ENCODE data around the gene LAMA2.

Gene LAMA2

DNA sequence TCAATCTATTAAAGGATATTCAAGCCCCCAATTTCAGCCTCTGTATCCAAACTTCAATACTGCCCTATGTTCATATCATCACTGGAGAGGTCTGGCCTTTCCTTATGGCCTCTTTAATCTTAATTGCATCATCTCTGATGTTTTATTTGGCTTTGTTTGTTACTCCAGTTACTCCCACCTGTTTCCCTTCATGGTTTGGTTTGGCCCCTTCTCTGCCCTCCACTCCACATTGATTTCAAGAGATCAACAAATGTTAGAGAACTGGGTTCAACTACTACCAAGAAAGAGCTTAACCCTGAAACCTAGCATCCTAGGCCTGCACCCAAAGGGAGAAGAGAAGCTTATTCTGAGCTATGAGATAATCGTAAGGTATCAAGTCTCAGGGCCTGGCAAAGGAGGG, 221.6 kb downstream of the LAMA2 start:
- WGBS, 2 experiments (ENCODE audit: insufficient coverage in 2 of 2): 73 to 100% methylated on average over 1 of the region's 1 CpG
- Histone ChIP-seq H3K36me3 (ENCODE audit: control insufficient read depth, insufficient read depth, low read length) (no peaks in the 10 kb centered on the region), H3K9me3 (ENCODE audit: control insufficient read depth, low read length) (no peaks in the 10 kb centered on the region), H3K27ac (ENCODE audit: low read depth, low read length, severe bottlenecking) (no peak overlapping the region), H3K4me1 (ENCODE audit: control insufficient read depth, insufficient read depth, low read length, poor library complexity, severe bottlenecking) (no peaks in the 10 kb centered on the region), H3K4me3 (ENCODE audit: extremely low read depth, insufficient read depth, low read length, poor library complexity, severe bottlenecking) (no peak overlapping the region)

DNA sequence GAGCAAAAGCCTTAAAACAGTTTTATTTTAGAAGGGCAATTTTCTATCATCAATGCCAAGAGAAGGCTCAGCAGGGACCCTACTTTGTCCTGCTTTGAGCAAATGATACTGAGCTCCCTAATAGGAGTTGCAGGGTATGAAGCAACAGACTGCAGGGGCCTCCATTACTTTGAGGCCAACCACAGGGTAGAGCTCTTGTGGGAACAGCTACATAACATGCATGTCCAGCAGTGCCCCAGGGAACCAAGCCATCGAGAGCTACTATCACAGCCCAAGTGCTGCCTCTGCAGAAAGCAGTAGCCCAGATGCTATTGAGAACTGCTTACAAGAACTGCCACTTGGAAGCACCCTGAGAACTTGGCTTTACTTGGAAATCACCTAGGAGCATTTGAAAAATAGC, 222.1 kb downstream of the LAMA2 start:
- Histone ChIP-seq H3K4me1 (ENCODE audit: control insufficient read depth, insufficient read depth, low read length, poor library complexity, severe bottlenecking) (no peaks in the 10 kb centered on the region), H3K9me3 (ENCODE audit: control insufficient read depth, low read length) (no peaks in the 10 kb centered on the region), H3K4me3 (ENCODE audit: extremely low read depth, insufficient read depth, low read length, poor library complexity, severe bottlenecking) (no peak overlapping the region), H3K27ac (ENCODE audit: low read depth, low read length, severe bottlenecking) (no peak overlapping the region), H3K36me3 (ENCODE audit: control insufficient read depth, insufficient read depth, low read length) (no peaks in the 10 kb centered on the region)
- WGBS, 2 experiments (ENCODE audit: insufficient coverage in 2 of 2): 69 to 73% methylated on average over 1 of the region's 1 CpG

DNA sequence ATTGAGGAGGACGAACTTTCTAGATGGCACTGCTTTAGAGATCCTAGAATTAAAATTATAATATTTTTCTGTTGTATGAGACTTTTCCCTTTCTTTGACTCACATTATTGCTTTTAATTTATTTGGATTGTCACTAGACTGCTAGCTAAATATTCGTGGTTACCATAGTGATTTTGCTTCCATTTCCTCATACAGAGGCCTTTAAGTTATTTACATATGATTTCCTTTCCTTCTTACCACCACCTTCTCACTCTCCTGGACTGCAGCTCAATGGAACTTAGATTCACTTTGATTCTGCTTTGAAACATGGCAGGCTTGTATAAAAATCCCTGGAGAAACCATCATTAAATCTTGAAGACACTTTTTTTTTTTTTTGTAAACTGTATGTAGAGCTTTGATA, 222.9 kb downstream of the LAMA2 start:
- WGBS, 2 experiments (ENCODE audit: insufficient coverage in 2 of 2): 60% methylated on average over 1 of the region's 2 CpGs; no CpG with 5 or more reads in 1 of the 2 experiments
- no peaks in the 10 kb centered on the region for H3K4me1 ChIP-seq (ENCODE audit: control insufficient read depth, insufficient read depth, low read length, poor library complexity, severe bottlenecking)

GRCh38 chr6:129108337-129108736, 225.4 kb downstream of the LAMA2 start:
- Histone ChIP-seq H3K36me3 (ENCODE audit: control insufficient read depth, insufficient read depth, low read length) (no peaks in the 10 kb centered on the region), H3K4me3 (ENCODE audit: extremely low read depth, insufficient read depth, low read length, poor library complexity, severe bottlenecking) (no peak overlapping the region), H3K9me3 (ENCODE audit: control insufficient read depth, low read length) (no peaks in the 10 kb centered on the region), H3K27ac (ENCODE audit: low read depth, low read length, severe bottlenecking) (no peak overlapping the region), H3K4me1 (ENCODE audit: control insufficient read depth, insufficient read depth, low read length, poor library complexity, severe bottlenecking) (no peaks in the 10 kb centered on the region)
- WGBS, 2 experiments (ENCODE audit: insufficient coverage in 2 of 2): 0% methylated on average over 1 of the region's 1 CpG; no CpG with 5 or more reads in 1 of the 2 experiments

More for the DNA sequence above, 222.9 kb downstream of the LAMA2 start:
- Histone ChIP-seq H3K36me3 (ENCODE audit: control insufficient read depth, insufficient read depth, low read length) (no peaks in the 10 kb centered on the region), H3K9me3 (ENCODE audit: control insufficient read depth, low read length) (no peaks in the 10 kb centered on the region), H3K4me3 (ENCODE audit: extremely low read depth, insufficient read depth, low read length, poor library complexity, severe bottlenecking) (no peak overlapping the region), H3K27ac (ENCODE audit: low read depth, low read length, severe bottlenecking) (no peak overlapping the region)

DNA sequence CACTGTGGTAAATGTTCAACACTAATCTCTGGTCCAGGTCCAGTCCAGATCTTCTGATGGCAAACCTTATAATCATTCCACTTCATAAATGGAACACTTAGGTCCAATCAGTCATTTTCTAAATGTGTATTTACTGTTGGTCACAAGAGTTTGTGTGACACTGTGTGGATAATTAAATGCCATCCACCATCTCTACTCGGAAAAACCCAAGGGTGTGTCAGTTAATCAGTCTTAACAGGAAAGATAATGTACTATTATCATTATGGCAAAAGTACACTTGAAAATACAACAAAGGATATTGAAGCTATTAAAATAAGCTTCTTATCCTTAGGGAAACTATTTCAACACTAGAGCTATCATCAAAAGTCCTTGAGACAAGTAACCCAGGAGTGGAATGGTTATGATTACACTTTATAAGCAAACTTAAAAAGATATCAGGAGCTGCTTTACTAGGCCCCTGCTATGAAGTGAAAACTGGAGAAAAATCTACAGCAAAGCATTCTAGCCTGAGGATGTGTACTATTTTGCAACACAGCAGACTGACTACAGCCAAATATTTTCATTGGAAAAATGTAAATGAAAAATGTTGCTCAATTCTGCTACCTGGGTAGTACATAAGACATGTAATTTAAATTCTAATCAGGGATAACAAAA, 227.9 kb downstream of the LAMA2 start:
- no peaks in the 10 kb centered on the region for H3K36me3 ChIP-seq (ENCODE audit: control insufficient read depth, insufficient read depth, low read length)
- H3K27ac ChIP-seq (ENCODE audit: low read depth, low read length, severe bottlenecking): no peak overlapping the region
- no peak overlapping the region for H3K4me3 ChIP-seq (ENCODE audit: extremely low read depth, insufficient read depth, low read length, poor library complexity, severe bottlenecking)
- no peaks in the 10 kb centered on the region for H3K9me3 ChIP-seq (ENCODE audit: control insufficient read depth, low read length)
- WGBS, 2 experiments (ENCODE audit: insufficient coverage in 2 of 2): no CpG with 5 or more reads among the region's 1 CpG
- H3K4me1 ChIP-seq (ENCODE audit: control insufficient read depth, insufficient read depth, low read length, poor library complexity, severe bottlenecking): no peaks in the 10 kb centered on the region

GRCh38 chr6:129111346-129111745, 228.4 kb downstream of the LAMA2 start:
- Histone ChIP-seq H3K9me3 (ENCODE audit: control insufficient read depth, low read length) (no peaks in the 10 kb centered on the region), H3K4me3 (ENCODE audit: extremely low read depth, insufficient read depth, low read length, poor library complexity, severe bottlenecking) (no peak overlapping the region), H3K4me1 (ENCODE audit: control insufficient read depth, insufficient read depth, low read length, poor library complexity, severe bottlenecking) (no peaks in the 10 kb centered on the region), H3K27ac (ENCODE audit: low read depth, low read length, severe bottlenecking) (no peak overlapping the region), H3K36me3 (ENCODE audit: control insufficient read depth, insufficient read depth, low read length) (no peaks in the 10 kb centered on the region)
- no CpG with 5 or more reads among the region's 1 CpG for WGBS, 2 experiments (ENCODE audit: insufficient coverage in 2 of 2)

GRCh38 chr6:129111853-129112252, 228.9 kb downstream of the LAMA2 start:
- no peak overlapping the region for H3K27ac ChIP-seq (ENCODE audit: low read depth, low read length, severe bottlenecking)
- no peaks in the 10 kb centered on the region for H3K4me1 ChIP-seq (ENCODE audit: control insufficient read depth, insufficient read depth, low read length, poor library complexity, severe bottlenecking)
- WGBS, 2 experiments (ENCODE audit: insufficient coverage in 2 of 2): no CpG with 5 or more reads among the region's 1 CpG
- no peaks in the 10 kb centered on the region for H3K36me3 ChIP-seq (ENCODE audit: control insufficient read depth, insufficient read depth, low read length)
- H3K4me3 ChIP-seq (ENCODE audit: extremely low read depth, insufficient read depth, low read length, poor library complexity, severe bottlenecking): no peak overlapping the region
- no peaks in the 10 kb centered on the region for H3K9me3 ChIP-seq (ENCODE audit: control insufficient read depth, low read length)

GRCh38 chr6:129112591-129112990, 229.7 kb downstream of the LAMA2 start:
- Histone ChIP-seq H3K27ac (ENCODE audit: low read depth, low read length, severe bottlenecking) (no peak overlapping the region), H3K4me1 (ENCODE audit: control insufficient read depth, insufficient read depth, low read length, poor library complexity, severe bottlenecking) (no peaks in the 10 kb centered on the region), H3K36me3 (ENCODE audit: control insufficient read depth, insufficient read depth, low read length) (no peaks in the 10 kb centered on the region), H3K4me3 (ENCODE audit: extremely low read depth, insufficient read depth, low read length, poor library complexity, severe bottlenecking) (no peak overlapping the region), H3K9me3 (ENCODE audit: control insufficient read depth, low read length) (no peaks in the 10 kb centered on the region)

- WGBS, 2 experiments (ENCODE audit: insufficient coverage in 2 of 2): no CpG with 5 or more reads among the region's 1 CpG
- H3K9me3 ChIP-seq (ENCODE audit: control insufficient read depth, low read length): no peaks in the 10 kb centered on the region
- H3K4me1 ChIP-seq (ENCODE audit: control insufficient read depth, insufficient read depth, low read length, poor library complexity, severe bottlenecking): no peaks in the 10 kb centered on the region
Observed at GRCh38 chr6:129113637-129114036, 230.7 kb downstream of the LAMA2 start.

GRCh38 chr6:129114636-129115391, 231.9 kb downstream of the LAMA2 start:
- no peak overlapping the region for H3K27ac ChIP-seq (ENCODE audit: low read depth, low read length, severe bottlenecking)
- no peaks in the 10 kb centered on the region for H3K9me3 ChIP-seq (ENCODE audit: control insufficient read depth, low read length)
- no peak overlapping the region for H3K4me3 ChIP-seq (ENCODE audit: extremely low read depth, insufficient read depth, low read length, poor library complexity, severe bottlenecking)
- WGBS, 2 experiments (ENCODE audit: insufficient coverage in 2 of 2): no CpG with 5 or more reads among the region's 5 CpGs
- no peaks in the 10 kb centered on the region for H3K4me1 ChIP-seq (ENCODE audit: control insufficient read depth, insufficient read depth, low read length, poor library complexity, severe bottlenecking)
- H3K36me3 ChIP-seq (ENCODE audit: control insufficient read depth, insufficient read depth, low read length): no peaks in the 10 kb centered on the region

More at GRCh38 chr6:129113637-129114036, 230.7 kb downstream of the LAMA2 start:
- no peak overlapping the region for H3K4me3 ChIP-seq (ENCODE audit: extremely low read depth, insufficient read depth, low read length, poor library complexity, severe bottlenecking)
- H3K36me3 ChIP-seq (ENCODE audit: control insufficient read depth, insufficient read depth, low read length): no peaks in the 10 kb centered on the region
- no peak overlapping the region for H3K27ac ChIP-seq (ENCODE audit: low read depth, low read length, severe bottlenecking)

DNA sequence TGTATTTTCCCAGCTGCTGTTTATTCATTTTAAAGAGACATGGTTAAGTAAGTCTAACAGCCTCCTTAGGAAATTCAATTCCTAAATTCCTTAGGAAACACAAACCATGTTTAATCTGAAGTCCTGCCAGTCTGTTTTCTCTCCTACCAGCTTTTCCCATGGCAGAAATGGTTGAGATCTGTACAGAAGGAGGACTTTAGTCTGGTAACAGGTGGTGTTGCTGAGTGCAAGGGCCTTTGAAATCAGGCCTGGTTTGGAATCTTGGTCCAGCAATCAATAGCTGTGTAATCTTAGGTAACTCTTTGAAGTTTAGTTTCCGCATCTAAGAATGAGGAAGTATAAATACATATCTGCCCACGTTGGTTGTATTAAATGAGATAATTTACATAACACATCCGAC, 232.5 kb downstream of the LAMA2 start:
- H3K4me1 ChIP-seq (ENCODE audit: control insufficient read depth, insufficient read depth, low read length, poor library complexity, severe bottlenecking): no peaks in the 10 kb centered on the region
- no peak overlapping the region for H3K4me3 ChIP-seq (ENCODE audit: extremely low read depth, insufficient read depth, low read length, poor library complexity, severe bottlenecking)
- H3K36me3 ChIP-seq (ENCODE audit: control insufficient read depth, insufficient read depth, low read length): no peaks in the 10 kb centered on the region
- H3K9me3 ChIP-seq (ENCODE audit: control insufficient read depth, low read length): no peaks in the 10 kb centered on the region
- H3K27ac ChIP-seq (ENCODE audit: low read depth, low read length, severe bottlenecking): no peak overlapping the region
- 100% methylated on average over 1 of the region's 3 CpGs; no CpG with 5 or more reads in 1 of the 2 experiments for WGBS, 2 experiments (ENCODE audit: insufficient coverage in 2 of 2)
